SU-DHL-6 (cell line): ENCODE data around the gene TATDN2.

ENCODE experiments used
- CTCF ChIP-seq: fragments of 200-600 bp; sonication (generic); IDR thresholded peaks from one replicate; pipeline ENCODE4 v1.5.1; 2017; ENCODE audit warnings: antibody characterized with exemption, mild to moderate bottlenecking, low read length, moderate library complexity; ENCODE audit not compliant: insufficient read depth, poor library complexity, severe bottlenecking
- EZH2phosphoT487 ChIP-seq: fragments of 200-600 bp; sonication (generic), shearing (Covaris generic); conservative IDR thresholded peaks from 2 replicates; pipeline ENCODE4 v1.6.1; 2018; ENCODE audit warnings: mild to moderate bottlenecking, antibody characterized with exemption, low read length, moderate library complexity, mixed read lengths

GRCh38 chr3:10319804-10320203, 71.5 kb downstream of the TATDN2 start:
- TF ChIP-seq CTCF (no peak), EZH2phosphoT487 (no peak)
